Prostate gland (tissue), 2 donors: Measurements from ENCODE around the gene KBTBD12. TPM values are rescaled to one million over a fixed set of nuclear protein-coding genes. Genes with fewer than 3 reads are reported as not detected.

Experiments used
- DNase-seq: peaks from one replicate; pipeline ENCODE4 v3.0.0-alpha.2; 2019; ENCODE audit warnings: low spot score
- H3K27ac ChIP-seq, 2 donors: fragments of 200-600 bp; sonication (generic); 2 replicates each; pipeline ENCODE4 v1.5.1; 2017 to 2019
- H3K27me3 ChIP-seq: fragments of 200-600 bp; sonication (generic); replicated peaks from 2 replicates; pipeline ENCODE4 v1.5.1; 2019; ENCODE audit not compliant: insufficient read depth
- H3K36me3 ChIP-seq, 2 donors: fragments of 200-600 bp; sonication (generic); 1 replicate in 1 of 2; 2 replicates in 1 of 2; pipeline versions ENCODE4 v1.5.1 to v1.8.1; 2017 to 2019
- H3K4me1 ChIP-seq: fragments of 200-600 bp; sonication (generic); replicated peaks from 2 replicates; pipeline ENCODE4 v1.5.1; 2019
- H3K4me3 ChIP-seq, 2 donors: fragments of 200-600 bp; sonication (generic); 2 replicates each; pipeline ENCODE4 v1.5.1; 2017 to 2019
- H3K9me3 ChIP-seq: fragments of 200-600 bp; sonication (generic); 2 replicates; pipeline ENCODE4 v1.5.1; 2017
- CTCF ChIP-seq, 4 experiments: fragments of 200-600 bp in 2 of 4; fragments of 450-650 bp in 2 of 4; sonication (generic) in 2 of 4; IDR thresholded peaks; 1 replicate in 3 of 4; 2 replicates in 1 of 4; pipeline ENCODE4 v1.5.1; 2016 to 2019; ENCODE audit warnings: antibody characterized with exemption in 4 of 4, mild to moderate bottlenecking in 2 of 4, moderate library complexity in 2 of 4
- POLR2A ChIP-seq: fragments of 450-650 bp; IDR thresholded peaks from one replicate; pipeline ENCODE4 v1.6.1; 2016; ENCODE audit warnings: antibody characterized with exemption, mild to moderate bottlenecking
- POLR2AphosphoS5 ChIP-seq: sonication (generic); formaldehyde crosslinking; IDR thresholded peaks from one replicate; pipeline ENCODE4 v1.6.1; 2017; ENCODE audit warnings: antibody characterized with exemption
- WGBS: methylation state at CpG from one replicate; pipeline ENCODE4 v1.1.5; 2018; 5-methylcytosine and 5-hydroxymethylcytosine counted together
- intact Hi-C: fragments of 100-400 bp; cut with DNase I; formaldehyde crosslinking; loops from one replicate; pipeline ENCODE4 v1.14.2; 2022
- total RNA-seq, 2 donors: library from RNA; depleted of rRNA; stranded (reverse); fragments of >200 nt; gene quantifications; one replicate each; pipeline ENCODE4 v1.1.0, GENCODE V29; 2016

KBTBD12 gene
- total RNA-seq, 2 donors from 2014 or later, result 1.2 TPM; not detected in 1

- Histone ChIP-seq H3K9me3 (no peaks in the 10 kb centered on the region), H3K27me3 (no peaks in the 10 kb centered on the region), H3K4me3 (no peak overlapping the region), H3K27ac (no peak overlapping the region), H3K4me1 (no peaks in the 10 kb centered on the region), H3K36me3 (no peaks in the 10 kb centered on the region)
- intact Hi-C loops, result no loop called here
- DNase-seq, result no peak
- TF ChIP-seq POLR2A, result no peak
- TF ChIP-seq CTCF (IDR thresholded peaks at IDR 0.05), result no peak
- no peak for TF ChIP-seq POLR2AphosphoS5
- 80% methylated on average over 2 of the region's 2 CpGs for WGBS
These were observed 63.6 kb downstream of the KBTBD12 start for GRCh38 chr3:127978636-127979035.

GRCh38 chr3:127979473-127979872, 64.4 kb downstream of the KBTBD12 start:
- TF ChIP-seq POLR2AphosphoS5 (no peak), CTCF (IDR thresholded peaks at IDR 0.05) (no peak), POLR2A (no peak)
- intact Hi-C loops, result no loop called here
- DNase-seq, result no peak
- H3K27ac ChIP-seq, result no peak overlapping the region
- no peaks in the 10 kb centered on the region for H3K9me3 ChIP-seq
- H3K27me3 ChIP-seq, result no peaks in the 10 kb centered on the region
- no peaks in the 10 kb centered on the region for H3K4me1 ChIP-seq
- no peaks in the 10 kb centered on the region for H3K36me3 ChIP-seq
- H3K4me3 ChIP-seq, result no peak overlapping the region

GRCh38 chr3:127981097-127981496, 66.1 kb downstream of the KBTBD12 start:
- intact Hi-C loops, result no loop called here
- Histone ChIP-seq H3K27me3 (no peaks in the 10 kb centered on the region), H3K27ac (no peak overlapping the region), H3K36me3 (no peaks in the 10 kb centered on the region), H3K4me1 (no peaks in the 10 kb centered on the region), H3K9me3 (no peaks in the 10 kb centered on the region), H3K4me3 (no peak overlapping the region)
- DNase-seq, result no peak
- TF ChIP-seq CTCF (IDR thresholded peaks at IDR 0.05), result no peak
- TF ChIP-seq POLR2A, result no peak
- no peak for TF ChIP-seq POLR2AphosphoS5

- TF ChIP-seq POLR2A (no peak), POLR2AphosphoS5 (no peak), CTCF (IDR thresholded peaks at IDR 0.05) (no peak)
- no peak overlapping the region for H3K27ac ChIP-seq
- no peaks in the 10 kb centered on the region for H3K4me1 ChIP-seq
- 74% methylated on average over 3 of the region's 3 CpGs for WGBS
- intact Hi-C loops, result no loop called here
- no peak for DNase-seq
- no peak overlapping the region for H3K4me3 ChIP-seq
- no peaks in the 10 kb centered on the region for H3K27me3 ChIP-seq
- H3K9me3 ChIP-seq, result no peaks in the 10 kb centered on the region
- H3K36me3 ChIP-seq, result no peaks in the 10 kb centered on the region
These were observed 67.1 kb downstream of the KBTBD12 start for GRCh38 chr3:127982155-127982554.

GRCh38 chr3:127984241-127984975, 69.4 kb downstream of the KBTBD12 start:
- Histone ChIP-seq H3K9me3 (no peaks in the 10 kb centered on the region), H3K36me3 (no peaks in the 10 kb centered on the region), H3K27me3 (no peaks in the 10 kb centered on the region), H3K4me3 (no peak overlapping the region), H3K27ac (no peak overlapping the region), H3K4me1 (no peaks in the 10 kb centered on the region)
- WGBS, result 90% methylated on average over 8 of the region's 8 CpGs
- DNase-seq, result no peak
- TF ChIP-seq POLR2A, result no peak
- TF ChIP-seq POLR2AphosphoS5, result no peak
- no peak for TF ChIP-seq CTCF (IDR thresholded peaks at IDR 0.05)
- intact Hi-C loops, result no loop called here
